ENCODE measurements around the gene WDR27. TPM values are rescaled to one million over a fixed set of nuclear protein-coding genes. Genes with fewer than 3 reads are reported as not detected.

The WDR27 gene
- total RNA-seq, 2 donors from 2014 or later: 17.4 to 43.8 TPM

GRCh38 chr6:169428532-169428931 lies 273.3 kb downstream of the WDR27 start:
- intact Hi-C loops (cut with DNase I): no loop called here
- no peak overlapping the region for H3K27ac ChIP-seq
- H3K9me3 ChIP-seq: no peaks in the 10 kb centered on the region
- H3K27me3 ChIP-seq: no peaks in the 10 kb centered on the region
- H3K4me1 ChIP-seq: no peaks in the 10 kb centered on the region
- no peak for DNase-seq
- TF ChIP-seq CTCF (IDR thresholded peaks at IDR 0.05): no peak
- H3K4me3 ChIP-seq: no peak overlapping the region
- no peak overlapping the region for H3K9ac ChIP-seq (ENCODE audit: low read depth in 2 of 2, low read length in 2 of 2)
- H3K36me3 ChIP-seq: no peaks in the 10 kb centered on the region

DNA sequence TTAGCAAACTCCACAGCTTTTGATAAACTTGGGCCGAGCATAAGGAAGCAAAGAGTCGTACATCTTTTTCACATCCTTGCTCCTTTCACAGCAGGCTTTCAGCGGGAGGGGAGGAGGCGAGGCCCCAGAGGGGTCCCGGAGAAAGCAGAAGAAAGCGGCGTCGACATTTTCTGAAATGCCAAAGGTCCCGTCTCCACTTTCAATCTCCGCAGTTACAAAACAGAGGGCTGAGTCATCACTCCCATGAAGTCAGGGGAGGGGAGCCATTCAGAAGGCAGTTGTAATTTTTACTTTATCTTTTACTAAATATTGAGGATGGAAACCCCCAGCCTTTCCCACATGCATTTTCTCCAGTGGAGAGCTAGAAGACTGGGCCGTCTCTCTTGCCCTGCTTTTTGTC lies 274.0 kb downstream of the WDR27 start:
- no peak overlapping the region for H3K9ac ChIP-seq (ENCODE audit: low read depth in 2 of 2, low read length in 2 of 2)
- H3K9me3 ChIP-seq: no peaks in the 10 kb centered on the region
- H3K4me1 ChIP-seq: no peaks in the 10 kb centered on the region
- H3K36me3 ChIP-seq: no peaks in the 10 kb centered on the region
- no peak overlapping the region for H3K27ac ChIP-seq
- intact Hi-C loops (cut with DNase I): no loop called here
- DNase-seq: no peak
- no peak for TF ChIP-seq CTCF (IDR thresholded peaks at IDR 0.05)
- H3K4me3 ChIP-seq: no peak overlapping the region
- H3K27me3 ChIP-seq: no peaks in the 10 kb centered on the region

- intact Hi-C loops (cut with DNase I): no loop called here
- no peak overlapping the region for H3K4me3 ChIP-seq
- no peak for DNase-seq
- H3K9me3 ChIP-seq: no peaks in the 10 kb centered on the region
- H3K27me3 ChIP-seq: no peaks in the 10 kb centered on the region
- TF ChIP-seq CTCF (IDR thresholded peaks at IDR 0.05): no peak
- H3K27ac ChIP-seq: no peak overlapping the region
- H3K9ac ChIP-seq (ENCODE audit: low read depth in 2 of 2, low read length in 2 of 2): no peak overlapping the region
- H3K36me3 ChIP-seq: no peaks in the 10 kb centered on the region
- no peaks in the 10 kb centered on the region for H3K4me1 ChIP-seq
These were observed 275.2 kb downstream of the WDR27 start for GRCh38 chr6:169426611-169427010.

DNA sequence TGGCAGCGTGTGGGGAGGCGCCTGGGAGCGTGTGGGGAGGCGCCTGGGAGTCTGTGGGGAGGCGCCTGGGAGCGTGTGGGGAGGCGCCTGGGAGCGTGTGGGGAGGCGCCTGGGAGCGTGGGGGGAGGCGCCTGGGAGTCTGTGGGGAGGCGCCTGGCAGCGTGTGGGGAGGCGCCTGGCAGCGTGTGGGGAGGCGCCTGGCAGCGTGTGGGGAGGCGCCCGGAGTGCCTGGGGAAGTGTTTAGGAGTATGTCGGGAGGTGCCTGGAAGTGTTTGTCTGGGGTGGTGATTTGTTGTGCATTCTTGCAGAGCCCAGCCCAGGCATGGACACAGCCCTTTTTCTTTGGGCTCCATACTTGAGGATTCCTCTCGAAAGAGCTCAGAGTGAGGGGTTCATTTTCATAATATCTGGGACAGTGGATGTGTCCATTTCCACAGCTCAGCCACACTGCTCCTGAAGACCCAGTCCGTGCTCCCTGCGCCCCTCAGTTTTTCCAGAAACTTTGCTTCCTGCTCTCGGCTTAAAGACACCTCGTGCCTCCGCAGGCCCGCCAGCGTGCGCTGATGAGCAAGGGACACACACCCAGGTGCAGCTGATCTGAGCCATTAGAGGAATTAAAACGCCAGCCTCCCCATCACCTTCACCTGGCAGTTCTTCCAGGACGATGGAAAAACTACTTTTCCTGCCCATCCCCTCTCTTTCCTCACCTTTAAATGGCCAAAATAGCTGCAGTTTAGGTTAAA lies 276.0 kb downstream of the WDR27 start:
- DNase-seq: no peak
- H3K36me3 ChIP-seq: no peaks in the 10 kb centered on the region
- no peaks in the 10 kb centered on the region for H3K9me3 ChIP-seq
- no peaks in the 10 kb centered on the region for H3K4me1 ChIP-seq
- H3K4me3 ChIP-seq: no peak overlapping the region
- TF ChIP-seq CTCF (IDR thresholded peaks at IDR 0.05): no peak
- intact Hi-C loops (cut with DNase I): no loop called here
- H3K27me3 ChIP-seq: no peaks in the 10 kb centered on the region
- no peak overlapping the region for H3K27ac ChIP-seq
- no peak overlapping the region for H3K9ac ChIP-seq (ENCODE audit: low read depth in 2 of 2, low read length in 2 of 2)

DNA sequence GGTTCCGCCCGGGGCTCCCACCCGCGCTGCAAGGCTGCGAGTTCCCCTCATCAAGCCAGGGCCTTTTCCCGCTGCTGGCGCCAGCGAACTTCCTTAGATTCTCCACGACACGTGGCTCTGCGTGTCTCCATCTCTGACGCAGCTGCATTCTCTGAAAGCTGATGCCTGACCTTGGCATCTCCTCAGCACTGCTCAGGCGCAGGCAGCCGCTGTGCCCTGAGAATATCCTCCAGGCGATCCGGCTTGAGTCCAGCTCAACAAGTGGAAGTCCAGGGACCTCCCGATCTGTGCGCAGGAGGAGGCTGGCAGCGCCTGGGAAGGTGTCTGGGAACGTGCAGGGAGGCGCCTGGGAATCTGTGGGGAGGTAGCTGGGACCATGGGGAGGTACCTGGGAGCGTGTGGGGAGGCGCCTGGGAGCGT lies 277.0 kb downstream of the WDR27 start:
- no peaks in the 10 kb centered on the region for H3K36me3 ChIP-seq
- no peak for DNase-seq
- no peak overlapping the region for H3K9ac ChIP-seq (ENCODE audit: low read depth in 2 of 2, low read length in 2 of 2)
- H3K27ac ChIP-seq: no peak overlapping the region
- intact Hi-C loops (cut with DNase I): no loop called here
- TF ChIP-seq CTCF (IDR thresholded peaks at IDR 0.05): no peak
- no peak overlapping the region for H3K4me3 ChIP-seq
- no peaks in the 10 kb centered on the region for H3K4me1 ChIP-seq
- H3K27me3 ChIP-seq: no peaks in the 10 kb centered on the region
- no peaks in the 10 kb centered on the region for H3K9me3 ChIP-seq
